D341Med (cell line): ENCODE data around the gene CELSR3.
A peak's percentile ranks its signal among the peaks of the same experiment; 100 is the strongest.

Experiments used
- DNase-seq: peaks from one replicate; pipeline ENCODE4 v3.0.0; 2012; ENCODE audit warnings: low spot score

The CELSR3 gene

GRCh38 chr3:48599077-48599501 lies 63.6 kb downstream of the CELSR3 start:
- no peak for DNase-seq

GRCh38 chr3:48598323-48599076 lies 64.2 kb downstream of the CELSR3 start:
- no peak for DNase-seq

DNA sequence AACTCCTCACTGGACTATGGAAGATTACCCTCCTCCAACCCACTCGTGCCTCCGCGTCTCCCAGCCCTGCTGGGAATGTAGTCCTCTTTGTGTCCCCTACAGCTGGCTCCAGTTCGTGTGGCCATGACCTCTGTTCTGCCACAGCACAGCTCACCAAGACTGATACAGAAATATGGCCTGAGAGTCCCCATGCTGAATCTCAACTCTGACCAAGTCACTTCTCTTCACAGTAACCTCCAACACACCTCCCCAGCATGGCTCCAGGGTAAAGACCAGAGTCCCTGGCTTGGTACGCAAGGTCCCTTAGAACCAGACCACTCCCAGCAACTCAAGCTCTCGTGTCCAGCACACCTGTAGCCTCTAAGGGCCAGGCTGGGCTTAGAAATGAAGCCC lies 65.3 kb downstream of the CELSR3 start:
- DNase-seq = no peak

DNA sequence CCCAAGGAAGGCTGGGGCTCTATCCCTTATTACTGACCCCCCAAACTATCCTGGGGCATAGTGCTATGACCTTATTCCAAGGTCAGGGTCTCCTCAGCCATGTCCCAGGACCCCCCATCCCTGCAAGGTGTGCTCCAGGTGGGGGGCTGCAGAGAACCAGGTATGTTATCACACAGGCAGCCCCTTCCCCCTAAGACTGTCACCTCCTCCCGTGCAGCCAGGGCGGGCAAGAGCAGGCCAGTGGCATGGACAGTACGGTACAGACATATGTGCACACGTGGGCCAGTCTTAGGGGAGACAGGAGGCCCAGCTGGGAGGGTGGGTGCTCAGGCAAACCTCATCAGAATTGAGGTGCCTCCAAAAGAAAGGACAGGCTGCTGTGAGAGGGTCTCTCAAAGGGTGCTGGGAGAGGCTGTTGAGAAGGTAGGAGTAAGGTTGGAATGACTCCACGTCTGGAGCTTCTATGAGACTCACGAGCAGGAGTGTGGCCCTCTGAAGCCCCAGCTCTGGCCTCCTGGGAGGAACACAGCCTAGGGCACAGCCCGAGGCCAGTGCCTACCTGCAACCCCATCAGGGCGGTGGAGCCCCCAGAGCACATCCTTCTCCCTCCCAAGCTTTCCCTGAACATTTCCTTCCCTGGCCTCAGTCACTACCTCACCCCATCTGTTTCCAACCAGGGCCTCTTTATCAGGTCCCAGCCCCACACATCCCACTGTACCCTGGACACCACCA lies 65.8 kb downstream of the CELSR3 start:
- DNase-seq = no peak

GRCh38 chr3:48596157-48596556 lies 66.5 kb downstream of the CELSR3 start:
- no peak for DNase-seq

DNA sequence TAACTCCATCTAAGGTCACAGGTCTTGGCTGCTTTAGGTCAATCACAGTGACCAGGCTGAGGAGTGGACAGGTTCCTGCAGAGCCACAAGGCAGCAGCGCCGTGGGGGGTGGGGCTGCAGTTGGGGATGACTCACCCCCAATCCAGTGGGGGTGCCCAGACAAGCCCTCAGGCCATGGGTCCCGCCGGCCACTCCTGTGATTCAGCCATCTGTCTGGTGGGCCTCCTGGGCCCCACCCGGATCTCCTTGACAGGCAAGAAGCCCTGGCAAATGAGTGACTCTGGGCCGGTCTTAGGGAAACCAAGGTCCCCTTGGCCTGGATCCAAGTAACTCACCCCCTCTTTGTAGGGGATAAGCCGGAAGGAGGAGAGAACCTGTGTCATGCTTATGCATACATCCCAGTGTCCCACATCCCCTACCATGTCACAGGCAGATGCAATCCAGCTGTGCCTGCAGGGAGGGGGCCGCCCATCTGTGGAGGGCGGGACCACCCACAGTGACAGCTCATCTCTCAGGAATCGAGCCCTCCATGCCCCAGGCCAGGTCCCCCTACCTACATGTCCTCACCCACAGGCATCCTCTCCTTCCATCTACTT lies 67.1 kb downstream of the CELSR3 start:
- DNase-seq = no peak

- peak; percentile 64 for DNase-seq
Measured at GRCh38 chr3:48595075-48595525, 67.6 kb downstream of the CELSR3 start, which contains the start of gene COL7A1. Gene COL7A1 (minus strand): TSS chr3:48595329. CDS start chr3:48595159, 170 bp downstream.

- DNase-seq = no peak
Measured at GRCh38 chr3:48594417-48595049, 68.2 kb downstream of the CELSR3 start.

DNA sequence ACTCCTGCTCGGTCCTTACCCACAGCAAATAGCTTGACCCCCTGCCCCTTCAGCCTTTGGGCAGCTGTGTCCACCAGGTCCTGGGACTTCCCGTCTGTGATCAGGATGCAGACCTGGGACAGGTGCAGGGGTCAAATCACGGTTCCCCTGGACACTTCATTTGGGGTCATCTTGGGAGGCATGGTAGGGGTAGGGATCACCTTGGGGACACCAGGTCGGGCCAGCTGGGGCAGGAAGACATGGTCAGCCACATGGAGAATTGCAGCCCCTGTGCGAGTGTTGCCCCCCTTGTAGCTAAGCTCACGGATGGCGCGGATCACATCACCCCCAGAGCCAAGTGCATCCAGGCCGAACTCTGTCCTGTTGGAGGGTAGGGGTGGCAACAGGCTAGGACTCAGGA lies 69.3 kb downstream of the CELSR3 start:
- DNase-seq = no peak

DNA sequence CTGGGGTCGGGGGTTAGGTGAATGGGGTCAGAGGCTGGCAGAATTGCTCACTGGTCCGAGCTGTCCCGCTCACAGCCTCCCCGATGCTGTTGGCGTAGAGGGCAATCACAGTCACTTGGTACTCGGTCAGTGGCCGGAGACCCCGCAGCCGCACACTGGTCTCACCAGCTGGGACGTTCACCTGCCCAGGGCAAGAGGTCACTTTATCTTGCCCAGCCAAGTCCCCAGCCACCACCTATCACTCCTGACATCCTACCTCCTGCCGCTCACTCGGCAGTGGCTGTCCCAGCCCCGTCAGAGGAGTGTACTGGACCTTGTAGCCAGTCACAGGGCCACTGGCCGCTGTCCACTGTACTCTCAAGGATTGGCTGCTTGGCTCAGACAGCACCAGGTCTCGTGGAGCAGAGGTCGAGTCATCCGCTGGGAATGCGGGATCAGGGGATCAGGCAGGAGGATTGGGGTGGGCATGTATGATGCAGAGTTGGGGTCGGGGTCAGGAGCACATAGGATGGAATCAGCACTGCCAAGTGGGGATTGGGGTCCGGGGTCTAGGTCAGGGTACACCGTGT lies 70.1 kb downstream of the CELSR3 start:
- no peak for DNase-seq

- DNase-seq = no peak
Measured at GRCh38 chr3:48591886-48592518, 70.7 kb downstream of the CELSR3 start.

- DNase-seq = no peak
Measured at GRCh38 chr3:48591436-48591835, 71.2 kb downstream of the CELSR3 start.

GRCh38 chr3:48588230-48588629 lies 74.5 kb downstream of the CELSR3 start:
- DNase-seq = no peak

DNA sequence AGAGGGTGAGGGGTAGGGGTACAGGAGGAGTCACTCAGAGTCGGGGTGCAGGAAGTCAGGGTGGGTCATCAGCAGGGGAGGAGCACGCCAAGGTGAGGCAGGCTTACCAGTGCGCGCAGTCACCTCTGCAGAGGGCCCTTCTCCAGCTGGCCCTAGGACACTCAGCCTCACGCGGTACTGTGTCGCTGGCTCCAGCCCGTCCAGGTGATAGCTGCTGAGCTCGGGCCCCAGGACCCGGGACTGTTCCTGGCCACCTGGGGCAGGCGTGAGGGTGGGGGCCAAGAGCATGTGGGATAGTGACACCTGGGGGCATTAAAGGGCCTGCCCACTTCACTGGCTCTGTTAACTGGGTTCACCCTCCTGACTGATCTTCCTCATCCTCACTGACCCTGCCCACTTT lies 75.0 kb downstream of the CELSR3 start:
- no peak for DNase-seq
